ENCODE measurements around the gene MRGPRG.
A peak's percentile ranks its signal among the peaks of the same experiment; 100 is the strongest.
"Not testable (repeated sequence)": the region's sequence is repeated elsewhere in the genome, so short reads cannot be mapped to it uniquely, and the experiment has no call there.

The MRGPRG gene

DNA sequence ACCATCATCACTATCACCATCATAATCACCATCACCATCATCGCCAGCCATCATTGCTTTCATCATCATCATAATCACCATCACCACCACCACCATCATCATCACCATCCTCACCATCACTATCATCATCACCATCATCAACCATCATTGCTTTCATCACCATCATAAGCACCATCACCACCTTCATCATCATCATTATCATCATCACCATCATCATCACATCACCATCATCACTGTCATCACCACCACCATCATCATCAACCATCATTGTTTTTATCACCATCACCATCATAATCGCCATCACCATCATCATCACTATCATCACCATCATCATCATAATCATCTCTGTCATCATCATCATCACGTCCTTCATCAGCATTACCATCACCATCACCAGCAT, 44.2 kb downstream of the MRGPRG start:
- DNase-seq (ENCODE audit: low spot score): no peak

DNA sequence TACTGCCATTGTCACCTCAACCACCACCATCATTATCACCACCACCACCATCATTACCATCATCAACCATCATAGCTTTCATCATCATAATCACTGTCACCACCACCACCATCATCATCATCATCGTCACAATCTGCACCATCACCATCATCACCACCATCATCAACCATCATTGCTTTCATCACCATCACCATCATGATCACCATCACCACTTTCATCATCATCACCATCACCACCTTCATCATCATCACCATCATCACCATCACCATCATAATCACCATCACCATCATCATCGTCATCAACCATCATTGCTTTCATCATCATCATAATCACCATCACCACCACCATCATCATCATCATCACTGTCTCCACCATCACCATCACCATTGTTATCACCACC, 44.8 kb downstream of the MRGPRG start:
- DNase-seq (ENCODE audit: low spot score): no peak

DNA sequence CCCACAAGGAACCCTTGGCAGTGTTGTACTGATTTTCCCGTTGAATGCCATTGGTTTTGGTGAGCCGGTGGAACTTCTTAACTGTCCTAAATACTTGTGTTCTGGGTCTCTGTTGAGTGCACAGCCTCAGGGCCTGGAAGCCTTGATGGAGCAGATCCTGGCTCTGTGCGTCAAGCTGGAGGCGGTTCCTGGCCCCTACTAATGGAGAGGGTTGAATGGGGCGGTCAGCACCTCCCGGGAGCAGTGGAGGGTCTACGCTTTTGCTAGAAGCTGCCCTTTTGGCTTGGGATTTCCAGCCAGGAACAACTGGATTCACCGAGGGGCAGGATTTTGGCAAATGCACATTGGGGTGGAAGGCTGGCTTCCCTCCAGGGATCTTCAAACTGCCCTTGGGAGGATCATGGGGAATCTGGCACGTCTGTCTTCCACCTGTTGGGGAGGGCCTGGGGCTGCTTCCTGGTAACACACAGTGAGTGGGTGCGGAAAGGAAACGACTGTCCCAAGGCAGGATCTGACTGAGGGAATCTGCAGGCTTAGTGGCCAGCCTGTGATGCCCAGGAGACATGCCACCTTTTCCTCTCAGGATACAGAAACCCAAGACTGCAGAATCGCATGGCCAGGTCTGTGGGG, 46.6 kb downstream of the MRGPRG start:
- no peak for DNase-seq (ENCODE audit: low spot score)

DNA sequence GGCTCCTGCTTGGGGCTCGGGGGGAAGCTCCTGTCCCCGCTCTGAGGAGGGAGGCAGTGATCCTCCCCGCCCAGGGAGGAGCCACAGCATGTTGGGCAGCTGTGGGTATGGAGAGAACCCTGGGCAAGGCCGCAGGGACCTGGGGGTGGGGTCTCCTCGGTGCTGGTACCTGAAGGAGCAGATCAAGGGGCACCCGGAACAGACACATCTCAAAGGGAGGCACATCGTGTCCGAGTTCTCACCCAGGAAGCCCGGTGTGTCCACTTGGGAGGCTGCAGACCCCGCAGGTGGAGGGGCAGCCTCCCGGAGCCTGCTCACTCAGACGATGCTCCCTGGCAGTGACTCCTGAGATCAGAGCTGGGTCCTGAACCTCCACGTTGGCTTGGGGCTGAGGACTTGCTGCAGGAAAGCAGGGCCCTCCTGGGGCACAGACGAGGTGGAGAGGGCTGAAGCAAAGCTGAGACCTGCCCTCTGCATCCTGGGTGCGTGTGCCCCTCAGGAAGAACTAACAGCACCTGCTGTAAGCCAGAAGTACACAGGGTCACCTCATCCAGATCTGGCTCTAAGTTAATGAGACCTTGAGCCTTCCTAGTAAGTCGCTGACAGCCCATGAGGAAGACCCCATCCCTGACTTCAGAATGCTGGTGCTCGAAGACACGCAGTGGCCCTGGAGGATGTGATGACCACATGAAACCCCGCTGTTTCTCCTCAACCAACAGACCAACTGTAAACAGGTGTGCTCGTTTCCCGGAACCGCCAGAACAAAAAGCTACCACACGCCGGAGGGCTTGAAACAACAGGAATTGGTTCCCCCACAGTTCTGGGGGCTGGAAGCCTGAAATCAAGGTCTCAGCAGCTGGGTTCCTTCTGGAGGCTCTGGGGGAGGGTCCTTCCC, 47.6 kb downstream of the MRGPRG start:
- DNase-seq (ENCODE audit: low spot score): no peak

DNA sequence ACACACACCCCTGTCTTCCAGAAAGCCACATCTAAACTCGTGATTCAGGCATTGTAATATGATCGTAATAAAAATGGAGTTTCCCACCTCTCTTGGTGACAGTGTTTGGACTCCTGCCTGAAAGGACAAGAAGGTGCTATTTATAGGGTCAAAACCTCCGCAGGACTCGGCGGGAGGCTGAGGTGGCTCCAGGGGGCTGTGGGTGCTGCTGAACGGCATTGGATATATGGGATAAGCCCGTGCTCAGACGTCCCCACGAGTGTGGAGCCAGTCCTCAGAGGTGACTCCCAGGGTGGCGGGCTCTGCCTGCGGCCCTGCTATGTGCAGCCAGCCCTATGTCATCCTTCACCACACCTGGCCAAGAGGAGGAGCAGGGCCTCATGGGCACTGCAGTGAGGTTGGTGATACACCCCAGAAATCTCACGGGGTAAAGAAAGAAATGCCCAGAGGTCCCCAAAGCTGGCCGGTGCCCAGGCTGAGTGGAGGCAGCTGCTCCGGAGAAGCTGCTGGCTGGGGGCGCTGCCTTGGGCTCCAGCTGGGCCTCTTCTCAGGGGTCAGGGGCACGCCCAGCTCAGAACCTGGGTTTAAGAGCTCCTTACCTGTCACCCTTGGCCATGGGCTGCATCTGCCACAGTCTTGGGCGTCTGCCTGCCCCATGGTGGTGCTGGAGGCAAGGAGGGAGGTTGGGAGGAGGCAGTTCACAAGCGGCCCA, 48.4 kb downstream of the MRGPRG start:
- DNase-seq (ENCODE audit: low spot score): no peak

DNA sequence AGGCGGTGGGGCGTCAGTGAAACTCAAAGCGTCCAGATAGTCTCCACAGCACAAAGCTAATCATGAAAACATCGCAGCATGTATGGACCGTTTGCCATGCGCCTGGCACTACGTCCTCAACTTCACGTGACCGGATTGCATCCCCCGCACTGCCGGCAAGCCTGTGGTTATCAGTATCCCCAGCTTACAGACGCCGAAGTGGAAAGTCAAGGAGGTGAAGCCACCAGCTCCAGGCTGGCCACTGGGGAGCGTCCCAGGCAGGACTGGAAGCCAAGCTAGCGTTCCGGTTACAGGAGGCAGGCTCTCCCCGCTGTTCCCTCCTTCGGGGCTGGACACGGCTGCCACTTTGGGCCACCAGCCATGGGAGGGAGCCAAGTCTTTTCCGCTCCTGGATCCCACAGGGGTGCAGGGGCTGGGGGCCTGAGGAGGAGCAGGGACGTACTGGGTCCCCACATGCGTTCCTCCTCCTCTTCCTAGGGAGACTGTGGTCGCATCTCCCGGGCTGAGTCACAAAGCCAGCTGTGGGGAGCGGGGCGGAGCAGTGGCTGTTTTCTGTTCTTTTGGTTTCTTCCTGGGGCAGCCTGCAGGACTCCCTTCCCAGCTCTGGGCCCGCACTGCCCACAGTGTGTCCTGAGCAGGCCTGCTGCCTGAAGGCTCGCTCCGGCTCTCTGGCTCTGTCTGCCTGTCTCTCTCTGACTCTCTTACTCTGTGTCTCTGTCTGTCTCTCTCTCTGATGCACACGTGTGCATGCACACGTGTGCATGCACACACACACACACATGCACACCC, 49.2 kb downstream of the MRGPRG start:
- peak; percentile 41 for DNase-seq (ENCODE audit: low spot score)

DNA sequence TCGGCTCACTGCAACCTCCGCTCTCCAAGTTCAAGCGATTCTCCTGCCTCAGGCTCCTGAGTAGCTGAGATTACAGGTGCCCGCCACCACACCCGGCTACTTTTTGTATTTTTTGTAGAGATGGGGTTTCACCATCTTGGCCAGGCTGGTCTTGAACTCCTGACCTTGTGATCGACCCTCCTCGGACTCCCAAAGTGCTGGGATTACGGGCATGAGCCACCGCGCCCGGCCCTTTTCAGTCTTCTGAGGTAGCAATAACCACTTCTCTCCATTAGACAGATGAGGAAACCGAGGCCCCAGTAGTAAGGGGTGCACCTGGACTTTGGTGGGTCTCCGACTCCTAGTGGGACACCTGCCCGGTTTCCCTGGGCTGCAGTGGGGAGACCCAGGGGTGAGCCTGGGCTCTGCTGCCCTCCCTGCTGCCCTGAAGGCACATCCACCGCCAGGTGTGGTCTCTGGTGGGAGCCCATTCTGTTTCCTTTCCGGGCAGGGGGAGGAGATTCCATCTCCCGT, 49.8 kb downstream of the MRGPRG start:
- not testable (repeated sequence) for DNase-seq (ENCODE audit: low spot score)
